SK-N-SH (cell line): Measurements from ENCODE around the gene CHST15. TPM values are rescaled to one million over a fixed set of nuclear protein-coding genes. Genes with fewer than 3 reads are reported as not detected.

Experiments
- CTCF ChIA-PET: fragments of 300-600, 350-600 bp; formaldehyde crosslinking; extraction: SDS; loops from one replicate; lab custom pipeline; 2021; lab: Yijun Ruan, JAX
- POLR2A ChIA-PET: fragments of 350-600 bp; sonication (Branson Sonifier 250); formaldehyde crosslinking; extraction: SDS; loops from one replicate; lab custom pipeline; 2020; ENCODE audit warnings: antibody characterized with exemption, inconsistent platforms; lab: Yijun Ruan, JAX
- DNase-seq: peaks from one replicate; pipeline ENCODE4 v3.0.0; 2012
- H2AFZ ChIP-seq: fragments of 200-600 bp; sonication (generic); 2 replicates; pipeline ENCODE4 v1.8.1; 2016; ENCODE audit warnings: antibody characterized with exemption, mild to moderate bottlenecking, low read depth
- H3F3A ChIP-seq: fragments of 200-600 bp; sonication (generic); replicated peaks from 2 replicates; pipeline ENCODE3; 2016; ENCODE audit warnings: antibody characterized with exemption, mild to moderate bottlenecking; ENCODE audit not compliant: insufficient read depth
- H3K27ac ChIP-seq, 2 experiments: fragments of 200-500 bp in 1 of 2; fragments of 200-600 bp in 1 of 2; sonication (Bioruptor generic) in 1 of 2; sonication (generic), shearing (Covaris generic) in 1 of 2; 2 replicates each; pipeline versions ENCODE4 v1.5.1 to v1.6.1; 2014 to 2016; ENCODE audit warnings: low read depth in 2 of 2, inconsistent platforms in 1 of 2, low read length in 1 of 2, mild to moderate bottlenecking in 1 of 2, mixed read lengths in 1 of 2
- H3K27me3 ChIP-seq: fragments of 200-600 bp; sonication (generic), shearing (Covaris generic); 2 replicates; pipeline ENCODE4 v1.6.1; 2016; ENCODE audit warnings: mixed run types; ENCODE audit not compliant: insufficient read depth
- H3K36me3 ChIP-seq, 2 experiments: fragments of 200-500 bp in 1 of 2; fragments of 200-600 bp in 1 of 2; sonication (Bioruptor generic) in 1 of 2; sonication (generic) in 1 of 2; replicated peaks in 1 of 2; 2 replicates each; pipeline versions ENCODE3 to v1.5.1; 2014 to 2016; ENCODE audit warnings: low read length in 1 of 2, mild to moderate bottlenecking in 1 of 2; ENCODE audit not compliant: insufficient read depth in 2 of 2, control insufficient read depth in 1 of 2
- H3K4me1 ChIP-seq, 2 experiments: fragments of 200-500 bp in 1 of 2; fragments of 200-600 bp in 1 of 2; sonication (Bioruptor generic) in 1 of 2; sonication (generic), shearing (Covaris generic) in 1 of 2; 2 replicates each; pipeline versions ENCODE4 v1.5.1 to v1.6.1; 2014 to 2016; ENCODE audit warnings: low read depth in 1 of 2, low read length in 1 of 2, mixed run types in 1 of 2; ENCODE audit not compliant: insufficient read depth in 2 of 2, control insufficient read depth in 1 of 2
- H3K4me2 ChIP-seq: fragments of 200-600 bp; sonication (generic), shearing (Covaris generic); 2 replicates; pipeline ENCODE4 v1.6.1; 2017; ENCODE audit warnings: mixed run types
- H3K4me3 ChIP-seq, 2 experiments: fragments of 200-500 bp in 1 of 2; fragments of 200-600 bp in 1 of 2; sonication (Bioruptor generic) in 1 of 2; sonication (generic), shearing (Covaris generic) in 1 of 2; 2 replicates each; pipeline versions ENCODE4 v1.5.1 to v1.8.1; 2014 to 2016; ENCODE audit warnings: low read depth in 2 of 2, inconsistent platforms in 1 of 2, low read length in 1 of 2, mild to moderate bottlenecking in 1 of 2, mixed read lengths in 1 of 2, moderate library complexity in 1 of 2
- H3K79me2 ChIP-seq: fragments of 200-600 bp; sonication (generic); 2 replicates; pipeline ENCODE4 v1.8.1; 2017; ENCODE audit warnings: mild to moderate bottlenecking; ENCODE audit not compliant: insufficient read depth
- H3K9ac ChIP-seq: fragments of 200-600 bp; sonication (generic); 2 replicates; pipeline ENCODE4 v1.6.1; 2017; ENCODE audit warnings: mixed run types
- H3K9me2 ChIP-seq: fragments of 200-600 bp; sonication (generic); 2 replicates; pipeline ENCODE4 v1.6.1; 2017; ENCODE audit warnings: mixed run types
- H3K9me3 ChIP-seq: fragments of 200-600 bp; sonication (generic); 2 replicates; pipeline ENCODE4 v1.6.1; 2017; ENCODE audit warnings: mixed run types, mild to moderate bottlenecking, moderate library complexity
- H4K20me1 ChIP-seq: fragments of 200-600 bp; sonication (generic); 2 replicates; pipeline ENCODE4 v1.6.1; 2017; ENCODE audit warnings: mild to moderate bottlenecking, mixed run types; ENCODE audit not compliant: insufficient read depth
- CHD2 ChIP-seq: fragments of 150-350 bp; IDR thresholded peaks from 2 replicates; pipeline ENCODE4 v1.6.1; 2018; ENCODE audit warnings: low read length; ENCODE audit not compliant: partially characterized antibody
- EP300 ChIP-seq, 2 experiments: IDR thresholded peaks; 2 replicates each; pipeline versions ENCODE4 v1.4.0 to v1.6.1; 2012; ENCODE audit warnings: borderline replicate concordance in 1 of 2, low read depth in 1 of 2, low read length in 1 of 2
- EZH2phosphoT487 ChIP-seq: fragments of 200-600 bp; sonication (generic); IDR thresholded peaks from 2 replicates; pipeline ENCODE4 v1.6.1; 2017; ENCODE audit warnings: low read depth, mixed run types, mild to moderate bottlenecking, antibody characterized with exemption, moderate library complexity, borderline replicate concordance
- FOXM1 ChIP-seq: IDR thresholded peaks from 2 replicates; pipeline ENCODE4 v1.4.0; 2012; ENCODE audit warnings: low read depth, mild to moderate bottlenecking
- GABPA ChIP-seq: IDR thresholded peaks from 2 replicates; pipeline ENCODE4 v1.4.0; 2012; ENCODE audit warnings: low read depth, mild to moderate bottlenecking
- MAX ChIP-seq: IDR thresholded peaks from 2 replicates; pipeline ENCODE4 v1.4.0; 2012; ENCODE audit warnings: low read depth
- NFIC ChIP-seq: IDR thresholded peaks from 2 replicates; pipeline ENCODE4 v1.4.0; 2012; ENCODE audit warnings: borderline replicate concordance
- NRF1 ChIP-seq: IDR thresholded peaks from 2 replicates; pipeline ENCODE4 v1.6.1; 2012; ENCODE audit warnings: low read depth, mild to moderate bottlenecking, low read length
- RXRA ChIP-seq: IDR thresholded peaks from 2 replicates; pipeline ENCODE4 v1.4.0; 2012; ENCODE audit warnings: low read depth, mild to moderate bottlenecking, borderline replicate concordance
- SMC3 ChIP-seq: IDR thresholded peaks from 2 replicates; pipeline ENCODE4 v1.6.1; 2012; ENCODE audit warnings: low read depth, low read length, improper control_type of control experiment
- TCF12 ChIP-seq: IDR thresholded peaks from 2 replicates; pipeline ENCODE4 v1.4.0; 2012
- TEAD4 ChIP-seq: IDR thresholded peaks from 2 replicates; pipeline ENCODE4 v1.4.0; 2012; ENCODE audit warnings: mild to moderate bottlenecking, borderline replicate concordance; ENCODE audit not compliant: insufficient read depth
- WGBS: methylation state at CpG from one replicate; pipeline ENCODE4 v1.1.6; 2017; ENCODE audit warnings: low lambda C conversion rate; 5-methylcytosine and 5-hydroxymethylcytosine counted together
- polyA plus RNA-seq, 3 experiments: library from polyadenylated mRNA; depleted of rRNA; stranded (reverse); fragments of >200 nt; gene quantifications; 2 replicates each; pipeline ENCODE4 v1.2.3, GENCODE V29; 2012
- TF ChIP-seq, protein P1 (sequence below): IDR thresholded peaks from 2 replicates; pipeline ENCODE4 v1.6.1; 2012; ENCODE audit warnings: mild to moderate bottlenecking, low read depth, low read length, moderate library complexity
- TF ChIP-seq, protein P2 (sequence below): IDR thresholded peaks from 2 replicates; pipeline ENCODE4 v1.4.0; 2012; ENCODE audit warnings: low read depth, borderline replicate concordance

The CHST15 gene
- polyA plus RNA-seq, 1 of the 3 experiments (the other 2 are of a cell fraction) = 0.02 TPM

- H3K27me3 ChIP-seq = no peaks in the 10 kb centered on the region
- no peak overlapping the region for H3K9ac ChIP-seq
- CTCF ChIA-PET = interaction anchor here (1.0 to 4.0 kb wide), 3 partner anchors 27 to 340 kb away, joined by 3 to 9 read pairs (median 4); no protein-coding TSS in a partner anchor
- no peak overlapping the region for H3K4me2 ChIP-seq
- no peaks in the 10 kb centered on the region for H3K79me2 ChIP-seq
- H3K36me3 ChIP-seq = no peaks in the 10 kb centered on the region
- H3F3A ChIP-seq = no peaks in the 10 kb centered on the region
- H3K4me1 ChIP-seq = no peaks in the 10 kb centered on the region
- H3K9me2 ChIP-seq = no peaks in the 10 kb centered on the region
- 49% methylated on average over 18 of the region's 19 CpGs for WGBS
- TF ChIP-seq EP300 (IDR thresholded peaks at IDR 0.05; ENCODE audit: borderline replicate concordance in 1 of 2, low read depth in 1 of 2, low read length in 1 of 2) = no peak
- TF ChIP-seq, protein P1, sequence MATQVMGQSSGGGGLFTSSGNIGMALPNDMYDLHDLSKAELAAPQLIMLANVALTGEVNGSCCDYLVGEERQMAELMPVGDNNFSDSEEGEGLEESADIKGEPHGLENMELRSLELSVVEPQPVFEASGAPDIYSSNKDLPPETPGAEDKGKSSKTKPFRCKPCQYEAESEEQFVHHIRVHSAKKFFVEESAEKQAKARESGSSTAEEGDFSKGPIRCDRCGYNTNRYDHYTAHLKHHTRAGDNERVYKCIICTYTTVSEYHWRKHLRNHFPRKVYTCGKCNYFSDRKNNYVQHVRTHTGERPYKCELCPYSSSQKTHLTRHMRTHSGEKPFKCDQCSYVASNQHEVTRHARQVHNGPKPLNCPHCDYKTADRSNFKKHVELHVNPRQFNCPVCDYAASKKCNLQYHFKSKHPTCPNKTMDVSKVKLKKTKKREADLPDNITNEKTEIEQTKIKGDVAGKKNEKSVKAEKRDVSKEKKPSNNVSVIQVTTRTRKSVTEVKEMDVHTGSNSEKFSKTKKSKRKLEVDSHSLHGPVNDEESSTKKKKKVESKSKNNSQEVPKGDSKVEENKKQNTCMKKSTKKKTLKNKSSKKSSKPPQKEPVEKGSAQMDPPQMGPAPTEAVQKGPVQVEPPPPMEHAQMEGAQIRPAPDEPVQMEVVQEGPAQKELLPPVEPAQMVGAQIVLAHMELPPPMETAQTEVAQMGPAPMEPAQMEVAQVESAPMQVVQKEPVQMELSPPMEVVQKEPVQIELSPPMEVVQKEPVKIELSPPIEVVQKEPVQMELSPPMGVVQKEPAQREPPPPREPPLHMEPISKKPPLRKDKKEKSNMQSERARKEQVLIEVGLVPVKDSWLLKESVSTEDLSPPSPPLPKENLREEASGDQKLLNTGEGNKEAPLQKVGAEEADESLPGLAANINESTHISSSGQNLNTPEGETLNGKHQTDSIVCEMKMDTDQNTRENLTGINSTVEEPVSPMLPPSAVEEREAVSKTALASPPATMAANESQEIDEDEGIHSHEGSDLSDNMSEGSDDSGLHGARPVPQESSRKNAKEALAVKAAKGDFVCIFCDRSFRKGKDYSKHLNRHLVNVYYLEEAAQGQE = no peak
- TF ChIP-seq NFIC = no peak
- no peak for TF ChIP-seq TCF12
- TF ChIP-seq, protein P2, sequence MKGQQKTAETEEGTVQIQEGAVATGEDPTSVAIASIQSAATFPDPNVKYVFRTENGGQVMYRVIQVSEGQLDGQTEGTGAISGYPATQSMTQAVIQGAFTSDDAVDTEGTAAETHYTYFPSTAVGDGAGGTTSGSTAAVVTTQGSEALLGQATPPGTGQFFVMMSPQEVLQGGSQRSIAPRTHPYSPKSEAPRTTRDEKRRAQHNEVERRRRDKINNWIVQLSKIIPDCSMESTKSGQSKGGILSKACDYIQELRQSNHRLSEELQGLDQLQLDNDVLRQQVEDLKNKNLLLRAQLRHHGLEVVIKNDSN = no peak
- TF ChIP-seq CHD2 = no peak
- TF ChIP-seq GABPA = no peak
- TF ChIP-seq MAX = no peak
- no peak for TF ChIP-seq NRF1
- no peak for TF ChIP-seq TEAD4
- no peak for TF ChIP-seq SMC3
- TF ChIP-seq EZH2phosphoT487 = no peak
- no peak for TF ChIP-seq RXRA
- TF ChIP-seq FOXM1 = no peak
- DNase-seq = no peak
- H2AFZ ChIP-seq = no peak overlapping the region
- H3K27ac ChIP-seq = no peak overlapping the region
- no peaks in the 10 kb centered on the region for H4K20me1 ChIP-seq
- no peaks in the 10 kb centered on the region for H3K9me3 ChIP-seq
- no peak overlapping the region for H3K4me3 ChIP-seq
- POLR2A ChIA-PET = no interaction called here
These were observed 44.8 kb downstream of the CHST15 start for GRCh38 chr10:124048371-124049290.
